Gastroesophageal sphincter (tissue), 4 donors: ENCODE measurements around the gene DENND6A. TPM values are rescaled to one million over a fixed set of nuclear protein-coding genes. Genes with fewer than 3 reads are reported as not detected.
"Not testable (repeated sequence)": the region's sequence is repeated elsewhere in the genome, so short reads cannot be mapped to it uniquely, and the experiment has no call there.

ENCODE experiments used
- ATAC-seq: fragments of 150-250 bp; one replicate; pipeline ENCODE4 v1.9.1; 2016; ENCODE audit warnings: mild to moderate bottlenecking, moderate library complexity
- H3K27ac ChIP-seq, 4 donors: fragments of 200-600 bp; sonication (generic) in 3 of 4; 1 replicate in 3 of 4; 2 replicates in 1 of 4; pipeline ENCODE4 v1.5.1; 2016 to 2019
- H3K27me3 ChIP-seq: fragments of 200-600 bp; sonication (generic); one replicate; pipeline ENCODE4 v1.5.1; 2019
- H3K36me3 ChIP-seq, 2 donors: fragments of 200-600 bp; sonication (generic); one replicate each; pipeline ENCODE4 v1.5.1; 2019; ENCODE audit warnings: control low read depth in 1 of 2
- H3K4me1 ChIP-seq, 3 donors: fragments of 200-600 bp; sonication (generic); 1 replicate in 2 of 3; 2 replicates in 1 of 3; pipeline ENCODE4 v1.5.1; 2016 to 2019; ENCODE audit warnings: control low read depth in 2 of 3
- H3K4me3 ChIP-seq, 2 donors: fragments of 200-600 bp; sonication (generic); one replicate each; pipeline ENCODE4 v1.5.1; 2019; ENCODE audit warnings: mild to moderate bottlenecking in 1 of 2, moderate library complexity in 1 of 2
- H3K9me3 ChIP-seq, 3 donors: fragments of 200-600 bp; sonication (generic); one replicate each; pipeline ENCODE4 v1.5.1; 2017 to 2019; ENCODE audit warnings: control low read depth in 2 of 3
- CTCF ChIP-seq, 4 experiments: fragments of 200-600 bp in 2 of 4; fragments of 450-650 bp in 2 of 4; sonication (generic) in 1 of 4; IDR thresholded peaks; one replicate each; pipeline ENCODE4 v1.5.1; 2017 to 2019; ENCODE audit warnings: antibody characterized with exemption in 4 of 4, mild to moderate bottlenecking in 2 of 4, moderate library complexity in 2 of 4
- EP300 ChIP-seq: sonication (generic); formaldehyde crosslinking; IDR thresholded peaks from one replicate; pipeline ENCODE4 v1.6.1; 2017; ENCODE audit warnings: antibody characterized with exemption, mild to moderate bottlenecking
- POLR2A ChIP-seq, 2 donors: fragments of 450-650 bp; IDR thresholded peaks; one replicate each; pipeline ENCODE4 v1.6.1; 2017; ENCODE audit warnings: antibody characterized with exemption in 2 of 2, mild to moderate bottlenecking in 2 of 2, moderate library complexity in 1 of 2
- POLR2AphosphoS5 ChIP-seq: sonication (generic); formaldehyde crosslinking; IDR thresholded peaks from one replicate; pipeline ENCODE4 v1.6.1; 2017; ENCODE audit warnings: antibody characterized with exemption
- WGBS, 2 donors: methylation state at CpG; one replicate each; pipeline ENCODE4 v1.1.5; 2018; ENCODE audit warnings: low coverage in 1 of 2; 5-methylcytosine and 5-hydroxymethylcytosine counted together
- total RNA-seq, 4 donors: library from RNA; depleted of rRNA; stranded (reverse); fragments of >200 nt; gene quantifications; one replicate each; pipeline ENCODE4 v1.1.0, GENCODE V29; 2016

Gene DENND6A
- total RNA-seq, 4 donors from 2014 or later = 25.8 to 56.0 (median 47.2) TPM

- no peaks in the 10 kb centered on the region for H3K27me3 ChIP-seq
- ATAC-seq = no peak
- TF ChIP-seq EP300 = no peak
- no peak for TF ChIP-seq CTCF (IDR thresholded peaks at IDR 0.05)
- no peak for TF ChIP-seq POLR2A (IDR thresholded peaks at IDR 0.05)
- TF ChIP-seq POLR2AphosphoS5 = no peak
- H3K36me3 ChIP-seq = no peaks in the 10 kb centered on the region
- no peaks in the 10 kb centered on the region for H3K9me3 ChIP-seq
- no peak overlapping the region for H3K27ac ChIP-seq
- H3K4me3 ChIP-seq = no peak overlapping the region
- H3K4me1 ChIP-seq = peaks cover 0 to 7% (median 0%) of the 10 kb centered on the region in 3 donors
- WGBS, 2 donors = 48 to 70% methylated on average over 2 to 3 of the region's 3 CpGs
Observed at GRCh38 chr3:57696801-57697321, 4.0 kb upstream of the DENND6A start.

- H3K9me3 ChIP-seq = no peaks in the 10 kb centered on the region
- no peak overlapping the region for H3K27ac ChIP-seq
- TF ChIP-seq EP300 (no peak), POLR2A (IDR thresholded peaks at IDR 0.05) (no peak), CTCF (IDR thresholded peaks at IDR 0.05) (no peak), POLR2AphosphoS5 (no peak)
- no peaks in the 10 kb centered on the region for H3K27me3 ChIP-seq
- ATAC-seq = no peak
- H3K4me1 ChIP-seq = peaks cover 0 to 29% (median 15%) of the 10 kb centered on the region in 3 donors
- WGBS, 2 donors = 88 to 89% methylated on average over 12 to 13 of the region's 13 CpGs
- no peaks in the 10 kb centered on the region for H3K36me3 ChIP-seq
- no peak overlapping the region for H3K4me3 ChIP-seq
Observed at GRCh38 chr3:57694146-57694545, 1.3 kb upstream of the DENND6A start.

GRCh38 chr3:57692133-57692395, 813 bp downstream of the DENND6A start:
- peak overlapping the region; percentile 90 to 99 for H3K4me3 ChIP-seq
- H3K27ac ChIP-seq = peak overlapping the region; percentile 97 to 100 (median 99)
- H3K9me3 ChIP-seq, H3K27me3 ChIP-seq, ATAC-seq, H3K36me3 ChIP-seq: not testable (repeated sequence)
- WGBS, 2 donors = 0% methylated on average over 5 to 9 of the region's 9 CpGs
- peak; percentile 52 for TF ChIP-seq POLR2AphosphoS5
- peaks cover 0 to 50% (median 28%) of the 10 kb centered on the region in 3 donors for H3K4me1 ChIP-seq

GRCh38 chr3:57691411-57692132, 1.3 kb downstream of the DENND6A start:
- Histone ChIP-seq H3K36me3 (no peaks in the 10 kb centered on the region), H3K9me3 (no peaks in the 10 kb centered on the region), H3K4me1 (peaks cover 0 to 55% (median 32%) of the 10 kb centered on the region in 3 donors), H3K27me3 (no peaks in the 10 kb centered on the region), H3K27ac (peak overlapping the region; percentile 97 to 100 (median 99)), H3K4me3 (peak overlapping the region; percentile 90 to 99)
- ATAC-seq = no peak
- WGBS, 2 donors = 3 to 5% methylated on average over 8 to 17 of the region's 19 CpGs
- no peak for TF ChIP-seq EP300
- no peak for TF ChIP-seq CTCF (IDR thresholded peaks at IDR 0.05)
- TF ChIP-seq POLR2A (IDR thresholded peaks at IDR 0.05) = no peak
- no peak for TF ChIP-seq POLR2AphosphoS5

GRCh38 chr3:57689367-57690053, 3.4 kb downstream of the DENND6A start:
- H3K9me3 ChIP-seq = no peaks in the 10 kb centered on the region
- H3K27me3 ChIP-seq = no peaks in the 10 kb centered on the region
- peaks cover 0 to 74% (median 42%) of the 10 kb centered on the region in 3 donors for H3K4me1 ChIP-seq
- H3K4me3 ChIP-seq = no peak overlapping the region
- ATAC-seq = no peak
- H3K27ac ChIP-seq = peak overlapping the region in 3 of 4 donors; percentile 8 to 100 (median 51)
- TF ChIP-seq CTCF (IDR thresholded peaks at IDR 0.05) (no peak), EP300 (no peak), POLR2AphosphoS5 (no peak), POLR2A (IDR thresholded peaks at IDR 0.05) (no peak)
- WGBS, 2 donors = 63 to 71% methylated on average over 3 of the region's 4 CpGs
- no peaks in the 10 kb centered on the region for H3K36me3 ChIP-seq
